Suprapubic skin (tissue), 4 donors: ENCODE data around the gene ZNF408.
"Not testable (repeated sequence)": the region's sequence is repeated elsewhere in the genome, so short reads cannot be mapped to it uniquely, and the experiment has no call there.

Experiments
- CTCF ChIP-seq, 2 donors: fragments of 200-600 bp in 1 of 2; fragments of 450-650 bp in 1 of 2; sonication (generic) in 1 of 2; IDR thresholded peaks; one replicate each; pipeline ENCODE4 v1.5.1; 2016 to 2019; ENCODE audit warnings: antibody characterized with exemption in 2 of 2, mild to moderate bottlenecking in 1 of 2, moderate library complexity in 1 of 2
- EP300 ChIP-seq: sonication (generic); formaldehyde crosslinking; IDR thresholded peaks from one replicate; pipeline ENCODE4 v1.6.1; 2017; ENCODE audit warnings: antibody characterized with exemption
- POLR2A ChIP-seq, 2 donors: fragments of 450-650 bp; IDR thresholded peaks; one replicate each; pipeline ENCODE4 v1.6.1; 2017; ENCODE audit warnings: antibody characterized with exemption in 2 of 2, mild to moderate bottlenecking in 2 of 2, moderate library complexity in 2 of 2
- POLR2AphosphoS5 ChIP-seq, 3 donors: sonication (generic); formaldehyde crosslinking; IDR thresholded peaks; one replicate each; pipeline ENCODE4 v1.6.1; 2017; ENCODE audit warnings: antibody characterized with exemption in 3 of 3

- not testable (repeated sequence) for TF ChIP-seq CTCF (IDR thresholded peaks at IDR 0.05); POLR2AphosphoS5 (IDR thresholded peaks at IDR 0.05); EP300; POLR2A (IDR thresholded peaks at IDR 0.05)
Observed at GRCh38 chr11:46709351-46709750, 8.5 kb downstream of the ZNF408 start.
